Measurements from ENCODE around the gene CARMIL1. TPM values are rescaled to one million over a fixed set of nuclear protein-coding genes. Genes with fewer than 3 reads are reported as not detected.

Gene CARMIL1
- total RNA-seq, 1 experiment from 2014 or later, result 16.8 TPM

GRCh38 chr6:25332655-25333071 lies 53.5 kb downstream of the CARMIL1 start:
- DNase-seq (ENCODE audit: low spot score), result no peak

GRCh38 chr6:25333471-25333870 lies 54.3 kb downstream of the CARMIL1 start:
- DNase-seq (ENCODE audit: low spot score), result no peak

- DNase-seq (ENCODE audit: low spot score), result no peak
These were observed 55.6 kb downstream of the CARMIL1 start for GRCh38 chr6:25334793-25335192.

- no peak for DNase-seq (ENCODE audit: low spot score)
These were observed 57.8 kb downstream of the CARMIL1 start for GRCh38 chr6:25336996-25337395.

- DNase-seq (ENCODE audit: low spot score), result no peak
These were observed 58.3 kb downstream of the CARMIL1 start for GRCh38 chr6:25337431-25337830.

GRCh38 chr6:25340431-25341202 lies 61.4 kb downstream of the CARMIL1 start:
- DNase-seq (ENCODE audit: low spot score), result no peak

GRCh38 chr6:25341203-25341552 lies 62.0 kb downstream of the CARMIL1 start:
- DNase-seq (ENCODE audit: low spot score), result no peak

- DNase-seq (ENCODE audit: low spot score), result no peak
These were observed 62.9 kb downstream of the CARMIL1 start for GRCh38 chr6:25341923-25342619.

GRCh38 chr6:25342802-25343201 lies 63.6 kb downstream of the CARMIL1 start:
- DNase-seq (ENCODE audit: low spot score), result no peak

- no peak for DNase-seq (ENCODE audit: low spot score)
These were observed 64.8 kb downstream of the CARMIL1 start for GRCh38 chr6:25343984-25344383.

GRCh38 chr6:25344827-25345226 lies 65.7 kb downstream of the CARMIL1 start:
- DNase-seq (ENCODE audit: low spot score), result no peak

- DNase-seq (ENCODE audit: low spot score), result no peak
These were observed 66.9 kb downstream of the CARMIL1 start for GRCh38 chr6:25346064-25346463.

- no peak for DNase-seq (ENCODE audit: low spot score)
These were observed 71.4 kb downstream of the CARMIL1 start for GRCh38 chr6:25350573-25350972.

GRCh38 chr6:25351485-25351884 lies 72.3 kb downstream of the CARMIL1 start:
- DNase-seq (ENCODE audit: low spot score), result no peak

- no peak for DNase-seq (ENCODE audit: low spot score)
These were observed 73.1 kb downstream of the CARMIL1 start for GRCh38 chr6:25352285-25352684.

GRCh38 chr6:25354078-25354932 lies 75.1 kb downstream of the CARMIL1 start:
- DNase-seq (ENCODE audit: low spot score), result no peak

GRCh38 chr6:25359191-25359861 lies 80.2 kb downstream of the CARMIL1 start:
- DNase-seq (ENCODE audit: low spot score), result peak; percentile 18

- peak; percentile 63 for DNase-seq (ENCODE audit: low spot score)
These were observed 80.7 kb downstream of the CARMIL1 start for GRCh38 chr6:25359891-25360290.

- DNase-seq (ENCODE audit: low spot score), result no peak
These were observed 81.4 kb downstream of the CARMIL1 start for GRCh38 chr6:25360621-25361020.

GRCh38 chr6:25363427-25363826 lies 84.3 kb downstream of the CARMIL1 start:
- no peak for DNase-seq (ENCODE audit: low spot score)

- DNase-seq (ENCODE audit: low spot score), result no peak
These were observed 86.0 kb downstream of the CARMIL1 start for GRCh38 chr6:25365154-25365553.

Data from HT-29 (cell line).